Heart left ventricle (tissue), 16 donors: Measurements from ENCODE around the gene DDX10. TPM values are rescaled to one million over a fixed set of nuclear protein-coding genes. Genes with fewer than 3 reads are reported as not detected.
A peak's percentile ranks its signal among the peaks of the same experiment; 100 is the strongest.

Source experiments
- ATAC-seq, 4 donors: fragments of 200-7000 bp; cut with Tn5 transposase; one replicate each; pipeline ENCODE4 v1.9.1; 2020 to 2022; ENCODE audit warnings: moderate library complexity in 4 of 4, mild to moderate bottlenecking in 3 of 4, moderate number of reproducible peaks in 1 of 4
- DNase-seq, 5 donors: peaks; one replicate each; pipeline ENCODE4 v3.0.0-alpha.2; 2020
- H3K27ac ChIP-seq, 12 donors: fragments of 200-600 bp; sonication (generic) in 4 of 12; one replicate each; pipeline versions ENCODE4 v1.5.0 to v1.8.0; 2016 to 2022; ENCODE audit warnings: mild to moderate bottlenecking in 2 of 12
- H3K27me3 ChIP-seq, 9 donors: fragments of 200-600 bp; sonication (generic) in 2 of 9; one replicate each; pipeline versions ENCODE4 v1.5.1 to v1.8.0; 2016 to 2022; ENCODE audit warnings: mild to moderate bottlenecking in 3 of 9
- H3K36me3 ChIP-seq, 9 donors: fragments of 200-600 bp; sonication (generic) in 2 of 9; one replicate each; pipeline versions ENCODE4 v1.5.0 to v1.8.0; 2018 to 2022; ENCODE audit warnings: mild to moderate bottlenecking in 2 of 9
- H3K4me1 ChIP-seq, 12 donors: fragments of 200-600 bp; sonication (generic) in 4 of 12; one replicate each; pipeline versions ENCODE4 v1.5.0 to v1.8.0; 2016 to 2022; ENCODE audit warnings: mild to moderate bottlenecking in 3 of 12
- H3K4me3 ChIP-seq, 12 donors: fragments of 200-600 bp; sonication (generic) in 4 of 12; one replicate each; pipeline versions ENCODE4 v1.5.0 to v1.8.0; 2017 to 2022; ENCODE audit warnings: mild to moderate bottlenecking in 9 of 12, moderate library complexity in 4 of 12
- H3K9me3 ChIP-seq, 12 donors: fragments of 200-600 bp; sonication (generic) in 4 of 12; one replicate each; pipeline versions ENCODE4 v1.5.0 to v1.8.0; 2016 to 2022; ENCODE audit warnings: mild to moderate bottlenecking in 1 of 12
- CTCF ChIP-seq, 12 donors: fragments of 200-600 bp; sonication (generic) in 4 of 12; IDR thresholded peaks; one replicate each; pipeline versions ENCODE4 v1.5.0 to v1.8.0; 2018 to 2022; ENCODE audit warnings: antibody characterized with exemption in 12 of 12, mild to moderate bottlenecking in 5 of 12
- POLR2A ChIP-seq, 2 donors: fragments of 450-650 bp; IDR thresholded peaks; one replicate each; pipeline ENCODE4 v1.6.1; 2017; ENCODE audit warnings: antibody characterized with exemption in 2 of 2, mild to moderate bottlenecking in 2 of 2, moderate library complexity in 2 of 2
- WGBS, 4 donors: extraction: QIAGEN DNeasy Blood & Tissue Kit in 2 of 4; methylation state at CpG; one replicate each; pipeline versions ENCODE4 v1.1.5 to v1.1.7; 2013 to 2018; 5-methylcytosine and 5-hydroxymethylcytosine counted together
- intact Hi-C, 10 donors: fragments of 100-400 bp; cut with DNase I; formaldehyde crosslinking; loops; one replicate each; pipeline versions ENCODE4 v1.11.1 to v1.14.2; 2022
- polyA plus RNA-seq, 2 donors: library from polyadenylated mRNA; stranded (reverse); fragments of 200-250 nt; gene quantifications; one replicate each; pipeline ENCODE4 v1.2.3, GENCODE V29; 2013
- total RNA-seq, 9 donors: library from RNA; depleted of rRNA in 2 of 9; stranded (reverse); fragments of >200 nt in 2 of 9; fragmentation: NEBNext Ultra II Directional in 3 of 9; extraction: Animal tissue kit (Norgen Biotek cat#: 25700) in 3 of 9; gene quantifications; one replicate each; pipeline versions ENCODE4 v1.1.0 to v1.2.4, GENCODE V29; 2016 to 2023
- donor health status: ischemic (EF 13 %, LVEDD 7.1; RV severe dilation, severe dysfunction).
- donor health status: healthy with polysubstance abuse.
- donor health status: DM: no; HTN: yes; CAD: no.
- donor health status: DM: no; HTN: no; CAD: no.
- donor health status: ischemic (EF 25% LVEDD 6.9; RV normal size, moderate dysfunction).
- donor health status: ischemic (EF 25% LVEDD 5.7; RV mildly dilated, moderate dysfunction).
- donor health status: healthy.
- donor health status: DM: yes; HTN: yes; CAD: no.
- donor health status: ischemic (EF 35%, LVEDD 5.7; RV mildly dilated, moderate dysfunction).
- donor health status: nonischemic (EF 11% LVEDD 7.7; RV severe dilation, severe dysfunction).
- donor health status: DM: yes; HTN: yes; CAD: no.
- donor health status: PGD.
- donor health status: ischemic (EF 29% LVEDD 5.4; RV normal size, mild dysfunction).
- donor health status: nonischemic (EF 23%, LVEDD 6.1; RV moderate dilation, normal function).

Gene DDX10
- total and polyA plus RNA-seq, 11 donors: 8.3 to 17.2 (median 12.1) TPM

- peaks cover 0 to 7% (median 0%) of the 10 kb centered on the region in 12 donors for H3K4me1 ChIP-seq
- TF ChIP-seq POLR2A (IDR thresholded peaks at IDR 0.05) (no peak), CTCF (IDR thresholded peaks at IDR 0.05) (no peak)
- intact Hi-C loops: no loop called here
- DNase-seq (no peak), ATAC-seq (no peak)
- H3K27ac ChIP-seq: no peak overlapping the region
- no peaks in the 10 kb centered on the region for H3K36me3 ChIP-seq
- H3K4me3 ChIP-seq: no peak overlapping the region
- no peaks in the 10 kb centered on the region for H3K27me3 ChIP-seq
- 94 to 99% (median 96%) methylated on average over 5 of the region's 5 CpGs for WGBS, 4 donors
- peaks cover 0 to 5% (median 0%) of the 10 kb centered on the region in 12 donors for H3K9me3 ChIP-seq
Observed at GRCh38 chr11:108786281-108786990, 121.6 kb downstream of the DDX10 start.

GRCh38 chr11:108787105-108787504 is 122.2 kb downstream of the DDX10 start:
- H3K4me3 ChIP-seq: no peak overlapping the region
- no peaks in the 10 kb centered on the region for H3K27me3 ChIP-seq
- intact Hi-C loops: no loop called here
- H3K27ac ChIP-seq: no peak overlapping the region
- DNase-seq: no peak
- peaks cover 0 to 5% (median 0%) of the 10 kb centered on the region in 12 donors for H3K9me3 ChIP-seq
- no peak for TF ChIP-seq CTCF (IDR thresholded peaks at IDR 0.05)
- TF ChIP-seq POLR2A (IDR thresholded peaks at IDR 0.05): no peak
- H3K4me1 ChIP-seq: peaks cover 0 to 7% (median 0%) of the 10 kb centered on the region in 12 donors
- WGBS, 4 donors: 95 to 96% (median 96%) methylated on average over 6 of the region's 6 CpGs
- no peaks in the 10 kb centered on the region for H3K36me3 ChIP-seq
- ATAC-seq: no peak

GRCh38 chr11:108788565-108789199 is 123.8 kb downstream of the DDX10 start:
- TF ChIP-seq POLR2A (IDR thresholded peaks at IDR 0.05) (no peak), CTCF (IDR thresholded peaks at IDR 0.05) (peak in 8 of 12 donors; percentile 19 to 52 (median 40))
- DNase-seq: peak in 2 of 5 donors; percentile 9 to 29

GRCh38 chr11:108790501-108791299 is 125.8 kb downstream of the DDX10 start:
- Histone ChIP-seq H3K4me3 (no peak overlapping the region), H3K27me3 (no peaks in the 10 kb centered on the region), H3K27ac (no peak overlapping the region), H3K36me3 (no peaks in the 10 kb centered on the region), H3K4me1 (peaks cover 0 to 22% (median 5%) of the 10 kb centered on the region in 12 donors), H3K9me3 (no peaks in the 10 kb centered on the region)
- intact Hi-C loops: no loop called here
- WGBS, 4 donors: 67 to 72% (median 71%) methylated on average over 5 of the region's 5 CpGs
- DNase-seq (no peak), ATAC-seq (no peak)
- TF ChIP-seq CTCF (IDR thresholded peaks at IDR 0.05) (no peak), POLR2A (IDR thresholded peaks at IDR 0.05) (no peak)

More at GRCh38 chr11:108788565-108789199, 123.8 kb downstream of the DDX10 start:
- peak in 2 of 4 donors; percentile 34 to 58 for ATAC-seq
- Histone ChIP-seq H3K4me1 (peaks cover 0 to 15% (median 3%) of the 10 kb centered on the region in 12 donors), H3K27ac (no peak overlapping the region), H3K27me3 (no peaks in the 10 kb centered on the region), H3K4me3 (no peak overlapping the region), H3K36me3 (no peaks in the 10 kb centered on the region), H3K9me3 (peaks cover 0 to 5% (median 0%) of the 10 kb centered on the region in 12 donors)
- 79 to 83% (median 80%) methylated on average over 5 of the region's 5 CpGs for WGBS, 4 donors
- intact Hi-C loops: no loop called here
